Endodermal cell (in vitro differentiated cells): Measurements from ENCODE around the gene RNF5. TPM values are rescaled to one million over a fixed set of nuclear protein-coding genes. Genes with fewer than 3 reads are reported as not detected.

Experiments
- DNase-seq: peaks from one replicate; pipeline ENCODE4 v3.0.0-alpha.2; 2017
- H3K27ac ChIP-seq: 2 replicates; pipeline ENCODE4 v1.5.1; 2013; ENCODE audit warnings: mild to moderate bottlenecking, low read depth, low read length, moderate library complexity
- H3K27me3 ChIP-seq: 2 replicates; pipeline ENCODE4 v1.6.1; 2013; ENCODE audit warnings: mild to moderate bottlenecking, low read length, moderate library complexity; ENCODE audit not compliant: insufficient read depth, control insufficient read depth, poor library complexity, severe bottlenecking
- H3K36me3 ChIP-seq: 2 replicates; pipeline ENCODE4 v1.7.0; 2013; ENCODE audit warnings: mild to moderate bottlenecking, low read length, moderate library complexity; ENCODE audit not compliant: control insufficient read depth, insufficient read depth
- H3K4me1 ChIP-seq: one replicate; pipeline ENCODE4 v1.7.0; 2013; ENCODE audit warnings: low read length; ENCODE audit not compliant: control insufficient read depth, insufficient read depth
- H3K4me3 ChIP-seq: 2 replicates; pipeline ENCODE4 v1.5.1; 2013; ENCODE audit warnings: mild to moderate bottlenecking, low read length, moderate library complexity
- H3K9ac ChIP-seq: 2 replicates; pipeline ENCODE4 v1.6.1; 2013; ENCODE audit warnings: mild to moderate bottlenecking, low read length, moderate library complexity; ENCODE audit not compliant: poor library complexity, severe bottlenecking; ENCODE audit errors: extremely low read depth
- H3K9me3 ChIP-seq: 2 replicates; pipeline ENCODE4 v1.6.1; 2013; ENCODE audit warnings: mild to moderate bottlenecking, low read length, moderate library complexity; ENCODE audit not compliant: control insufficient read depth
- H3K27ac Mint-ChIP-seq: 2 replicates; pipeline ENCODE4 v1.8.0; 2020; ENCODE audit warnings: mixed read lengths
- H3K27me3 Mint-ChIP-seq: 2 replicates; pipeline ENCODE4 v1.8.0; 2021; ENCODE audit warnings: mild to moderate bottlenecking, mixed read lengths; ENCODE audit not compliant: insufficient read depth
- H3K36me3 Mint-ChIP-seq: 2 replicates; pipeline ENCODE4 v1.8.0; 2020; ENCODE audit warnings: low read depth, mixed read lengths
- H3K4me1 Mint-ChIP-seq: 2 replicates; pipeline ENCODE4 v1.8.0; 2020; ENCODE audit warnings: mixed read lengths
- H3K4me3 Mint-ChIP-seq: 2 replicates; pipeline ENCODE4 v1.8.0; 2020; ENCODE audit warnings: mild to moderate bottlenecking, moderate library complexity, mixed read lengths
- H3K9me3 Mint-ChIP-seq: 2 replicates; pipeline ENCODE4 v1.8.0; 2020; ENCODE audit warnings: mild to moderate bottlenecking, mixed read lengths
- WGBS, 2 experiments: methylation state at CpG; one replicate each; pipeline versions ENCODE4 v1.1.5 to v1.1.7; 2013; ENCODE audit warnings: missing lambda C conversion rate in 2 of 2, mixed read lengths in 1 of 2; ENCODE audit not compliant: insufficient coverage in 1 of 2, insufficient read length in 1 of 2; 5-methylcytosine and 5-hydroxymethylcytosine counted together
- total RNA-seq, 2 donors: library from RNA; stranded (reverse); fragmentation: NEBNext Ultra II Directional in 1 of 2; extraction: Animal tissue kit (Norgen Biotek cat#: 25700) in 1 of 2; gene quantifications; 2 replicates in 1 of 2; 3 replicates in 1 of 2; pipeline ENCODE4 v1.2.1, GENCODE V29; 2021
- TF ChIP-seq, protein P1 (sequence below): fragments of 200-600 bp; sonication (generic); conservative IDR thresholded peaks from 2 replicates; pipeline ENCODE4 v1.5.0; 2021; ENCODE audit warnings: antibody characterized with exemption, mild to moderate bottlenecking

Gene RNF5
- total RNA-seq, 2 donors from 2014 or later = 68.0 to 71.3 TPM

DNA sequence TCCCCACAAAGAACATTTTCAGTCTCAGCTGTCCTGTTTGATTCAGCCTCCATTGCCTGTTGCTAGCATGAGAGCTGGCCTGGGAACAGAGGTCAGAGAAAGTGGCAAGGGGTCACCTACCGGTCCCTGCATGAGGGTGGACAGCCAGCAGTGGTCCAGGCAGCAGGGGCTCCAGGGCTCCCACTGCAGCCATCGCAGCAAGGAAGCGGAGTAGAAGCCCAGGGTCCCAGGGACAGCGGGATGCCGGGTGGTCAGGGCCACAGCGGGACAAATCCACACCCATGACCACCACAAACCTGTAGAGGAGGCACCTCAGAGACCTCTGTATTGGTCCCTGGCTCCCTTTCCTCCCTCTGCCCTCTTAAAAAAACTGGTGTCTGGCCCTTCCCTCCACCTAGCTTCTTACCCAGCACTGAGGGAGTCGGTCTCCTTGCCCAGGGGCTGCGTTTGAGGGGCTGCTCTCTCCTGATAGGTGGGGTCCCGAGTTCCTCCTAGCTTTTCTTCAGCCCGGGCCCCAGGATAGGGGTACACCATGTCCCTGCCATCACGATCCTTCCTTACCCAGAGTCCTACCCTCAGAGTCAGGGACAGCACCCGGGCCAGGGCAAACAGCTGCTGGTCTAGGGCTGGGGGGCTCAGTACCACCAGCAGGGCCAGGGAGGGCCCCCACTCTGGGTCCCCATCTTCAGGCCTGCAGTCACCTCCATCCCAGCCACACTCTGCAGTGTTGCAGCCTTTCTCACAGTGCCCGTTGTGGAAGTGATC lies 22.7 kb downstream of the RNF5 start:
- Histone ChIP-seq H3K27ac (no peak overlapping the region), H3K36me3 (no peaks in the 10 kb centered on the region), H3K4me1 (no peaks in the 10 kb centered on the region), H3K9ac (no peak overlapping the region), H3K27me3 (no peaks in the 10 kb centered on the region), H3K9me3 (no peaks in the 10 kb centered on the region), H3K4me3 (no peak overlapping the region)
- 80 to 89% methylated on average over 1 to 13 of the region's 13 CpGs for WGBS, 2 experiments
- no peak overlapping the region for H3K4me3 Mint-ChIP-seq
- TF ChIP-seq, protein P1, sequence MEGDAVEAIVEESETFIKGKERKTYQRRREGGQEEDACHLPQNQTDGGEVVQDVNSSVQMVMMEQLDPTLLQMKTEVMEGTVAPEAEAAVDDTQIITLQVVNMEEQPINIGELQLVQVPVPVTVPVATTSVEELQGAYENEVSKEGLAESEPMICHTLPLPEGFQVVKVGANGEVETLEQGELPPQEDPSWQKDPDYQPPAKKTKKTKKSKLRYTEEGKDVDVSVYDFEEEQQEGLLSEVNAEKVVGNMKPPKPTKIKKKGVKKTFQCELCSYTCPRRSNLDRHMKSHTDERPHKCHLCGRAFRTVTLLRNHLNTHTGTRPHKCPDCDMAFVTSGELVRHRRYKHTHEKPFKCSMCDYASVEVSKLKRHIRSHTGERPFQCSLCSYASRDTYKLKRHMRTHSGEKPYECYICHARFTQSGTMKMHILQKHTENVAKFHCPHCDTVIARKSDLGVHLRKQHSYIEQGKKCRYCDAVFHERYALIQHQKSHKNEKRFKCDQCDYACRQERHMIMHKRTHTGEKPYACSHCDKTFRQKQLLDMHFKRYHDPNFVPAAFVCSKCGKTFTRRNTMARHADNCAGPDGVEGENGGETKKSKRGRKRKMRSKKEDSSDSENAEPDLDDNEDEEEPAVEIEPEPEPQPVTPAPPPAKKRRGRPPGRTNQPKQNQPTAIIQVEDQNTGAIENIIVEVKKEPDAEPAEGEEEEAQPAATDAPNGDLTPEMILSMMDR = no peak
- no peaks in the 10 kb centered on the region for H3K9me3 Mint-ChIP-seq
- no peak for DNase-seq
- H3K27me3 Mint-ChIP-seq = peaks cover 26% of the 10 kb centered on the region
- H3K36me3 Mint-ChIP-seq = no peaks in the 10 kb centered on the region
- no peak overlapping the region for H3K27ac Mint-ChIP-seq
- no peaks in the 10 kb centered on the region for H3K4me1 Mint-ChIP-seq

DNA sequence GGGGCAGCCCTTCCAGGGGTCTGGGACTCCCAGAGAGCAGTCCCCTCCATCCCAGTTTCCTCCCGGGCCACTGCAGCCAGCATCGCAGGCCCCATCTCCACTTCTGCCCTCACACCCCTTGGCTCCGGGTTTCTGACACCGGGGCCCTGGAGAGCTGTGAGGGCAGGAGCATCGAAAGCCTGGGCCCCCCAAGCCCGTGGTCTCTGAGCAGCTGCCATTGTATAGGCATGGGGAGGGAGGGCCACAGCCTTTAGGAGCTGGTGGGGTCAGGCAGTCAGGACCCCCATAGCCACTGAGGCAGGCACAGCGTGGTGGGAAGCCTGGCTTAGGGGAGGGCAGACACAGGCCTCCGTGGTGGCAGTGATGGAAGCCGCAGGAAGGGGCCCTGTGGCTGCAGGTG lies 24.0 kb downstream of the RNF5 start:
- TF ChIP-seq, protein P1 = no peak
- no peak overlapping the region for H3K27ac ChIP-seq
- H3K4me3 Mint-ChIP-seq = no peak overlapping the region
- H3K36me3 ChIP-seq = no peaks in the 10 kb centered on the region
- H3K9me3 Mint-ChIP-seq = peaks cover 3% of the 10 kb centered on the region
- no peak overlapping the region for H3K9ac ChIP-seq
- H3K4me1 ChIP-seq = no peaks in the 10 kb centered on the region
- DNase-seq = no peak
- 78 to 89% methylated on average over 5 to 9 of the region's 9 CpGs for WGBS, 2 experiments
- no peak overlapping the region for H3K4me3 ChIP-seq
- no peaks in the 10 kb centered on the region for H3K9me3 ChIP-seq
- no peak overlapping the region for H3K27ac Mint-ChIP-seq
- H3K36me3 Mint-ChIP-seq = no peaks in the 10 kb centered on the region
- H3K27me3 ChIP-seq = peaks cover 3% of the 10 kb centered on the region
- no peaks in the 10 kb centered on the region for H3K4me1 Mint-ChIP-seq
- peaks cover 35% of the 10 kb centered on the region for H3K27me3 Mint-ChIP-seq

DNA sequence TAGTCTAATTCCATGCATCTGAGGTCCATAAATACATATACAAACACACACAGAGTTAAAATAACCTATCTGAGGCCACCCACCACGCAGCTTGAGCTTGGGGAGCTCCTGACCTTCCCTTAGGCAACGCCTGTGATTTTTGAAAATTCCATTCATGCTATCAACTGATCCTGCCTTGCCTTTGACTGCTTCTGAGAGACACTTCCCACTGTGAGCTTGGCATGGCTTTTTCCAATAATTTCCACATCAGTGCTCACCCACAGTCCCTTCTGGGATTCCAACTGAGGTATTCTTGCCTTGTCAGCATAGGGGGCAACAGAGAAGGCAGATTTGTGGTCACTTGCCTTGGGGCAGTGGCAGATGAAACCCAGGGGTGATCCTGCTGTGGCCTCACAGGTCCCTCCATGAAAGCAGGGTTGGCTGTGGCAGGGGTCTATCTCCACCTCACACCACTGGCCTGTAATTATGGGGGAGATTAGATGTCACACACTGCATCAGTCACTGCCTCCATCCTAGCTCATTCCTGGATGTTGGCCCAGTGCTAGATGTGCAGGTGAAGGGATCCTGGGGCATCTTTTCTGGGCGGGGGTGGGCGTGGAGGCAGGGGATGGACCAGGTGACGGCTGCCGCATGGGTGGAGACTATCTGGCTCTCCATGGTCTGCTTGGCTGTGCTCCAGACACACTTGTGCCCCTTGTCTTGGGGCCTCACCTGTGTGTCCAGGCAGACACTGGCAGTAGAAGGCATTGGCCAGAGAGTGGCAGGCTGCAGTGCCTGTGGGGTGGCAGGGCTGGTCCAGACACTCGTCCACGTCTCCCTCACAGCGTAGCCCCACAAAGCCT lies 25.4 kb downstream of the RNF5 start:
- Mint-ChIP-seq H3K4me3 (no peak overlapping the region), H3K27ac (no peak overlapping the region), H3K4me1 (no peaks in the 10 kb centered on the region), H3K9me3 (peaks cover 3% of the 10 kb centered on the region), H3K27me3 (peaks cover 40% of the 10 kb centered on the region), H3K36me3 (no peaks in the 10 kb centered on the region)
- DNase-seq = no peak
- Histone ChIP-seq H3K27me3 (peaks cover 3% of the 10 kb centered on the region), H3K36me3 (no peaks in the 10 kb centered on the region), H3K9ac (no peak overlapping the region), H3K4me1 (no peaks in the 10 kb centered on the region), H3K9me3 (no peaks in the 10 kb centered on the region), H3K4me3 (no peak overlapping the region), H3K27ac (peak overlapping the region; percentile 38)
- TF ChIP-seq, protein P1 = no peak
- WGBS, 2 experiments = 57 to 86% methylated on average over 5 to 9 of the region's 9 CpGs
